Mesenchymal stem cell (in vitro differentiated cells and primary cell): ENCODE results near the gene CH25H.

Experiments used
- DNase-seq: peaks from one replicate; pipeline ENCODE4 v3.0.0-alpha.2; 2013
- H2AFZ ChIP-seq: one replicate; pipeline ENCODE4 v1.6.1; 2013; ENCODE audit warnings: low read depth, mild to moderate bottlenecking, control low read depth, inconsistent platforms, low read length, moderate library complexity
- H2AK5ac ChIP-seq: 2 replicates; pipeline ENCODE4 v1.6.1; 2013; ENCODE audit warnings: low read length, moderate library complexity, mild to moderate bottlenecking, inconsistent platforms; ENCODE audit not compliant: severe bottlenecking
- H2BK120ac ChIP-seq: one replicate; pipeline ENCODE4 v1.6.1; 2013; ENCODE audit warnings: low read depth, mild to moderate bottlenecking, inconsistent platforms, low read length, moderate library complexity
- H2BK12ac ChIP-seq, 2 experiments: one replicate each; pipeline ENCODE4 v1.6.1; 2013; ENCODE audit warnings: inconsistent platforms in 2 of 2, low read length in 2 of 2, mild to moderate bottlenecking in 2 of 2, moderate library complexity in 2 of 2, control low read depth in 1 of 2
- H2BK15ac ChIP-seq: one replicate; pipeline ENCODE4 v1.6.1; 2013; ENCODE audit warnings: mild to moderate bottlenecking, low read depth, inconsistent platforms; ENCODE audit not compliant: poor library complexity, severe bottlenecking
- H2BK5ac ChIP-seq: 2 replicates; pipeline ENCODE4 v1.6.1; 2013; ENCODE audit warnings: low read depth, mild to moderate bottlenecking, low read length, control low read depth, inconsistent platforms; ENCODE audit not compliant: poor library complexity, severe bottlenecking
- H3K14ac ChIP-seq, 2 experiments: one replicate each; pipeline ENCODE4 v1.6.1; 2013; ENCODE audit warnings: inconsistent platforms in 2 of 2, low read length in 2 of 2, control low read depth in 1 of 2, mild to moderate bottlenecking in 1 of 2, moderate library complexity in 1 of 2
- H3K18ac ChIP-seq, 2 experiments: one replicate each; pipeline ENCODE4 v1.6.1; 2013; ENCODE audit warnings: inconsistent platforms in 2 of 2, low read length in 2 of 2, control low read depth in 1 of 2, low read depth in 1 of 2, mild to moderate bottlenecking in 1 of 2
- H3K23ac ChIP-seq, 2 experiments: one replicate each; pipeline ENCODE4 v1.6.1; 2013; ENCODE audit warnings: inconsistent platforms in 2 of 2, low read length in 2 of 2, mild to moderate bottlenecking in 2 of 2, moderate library complexity in 2 of 2, control low read depth in 1 of 2
- H3K27ac ChIP-seq: 2 replicates; pipeline ENCODE4 v1.5.1; 2013; ENCODE audit warnings: mild to moderate bottlenecking, moderate library complexity, low read length, control low read depth, inconsistent platforms; ENCODE audit not compliant: poor library complexity, severe bottlenecking
- H3K27me3 ChIP-seq, 2 experiments: 2 replicates each; pipeline versions ENCODE4 v1.6.1 to v1.7.0; 2013; ENCODE audit warnings: low read length in 2 of 2, mild to moderate bottlenecking in 2 of 2, moderate library complexity in 2 of 2, control low read depth in 1 of 2, inconsistent platforms in 1 of 2; ENCODE audit not compliant: control insufficient read depth in 1 of 2, insufficient read depth in 1 of 2
- H3K36me3 ChIP-seq, 2 experiments: 2 replicates each; pipeline versions ENCODE4 v1.6.1 to v1.7.0; 2013; ENCODE audit warnings: low read length in 2 of 2, control low read depth in 1 of 2, inconsistent platforms in 1 of 2, low read depth in 1 of 2, mild to moderate bottlenecking in 1 of 2; ENCODE audit not compliant: insufficient read depth in 2 of 2, control insufficient read depth in 1 of 2
- H3K4ac ChIP-seq, 2 experiments: one replicate each; pipeline ENCODE4 v1.6.1; 2013; ENCODE audit warnings: inconsistent platforms in 2 of 2, low read length in 2 of 2, mild to moderate bottlenecking in 2 of 2, moderate library complexity in 2 of 2, control low read depth in 1 of 2, low read depth in 1 of 2
- H3K4me1 ChIP-seq: 2 replicates; pipeline ENCODE4 v1.6.1; 2013; ENCODE audit warnings: low read depth, low read length, control low read depth; ENCODE audit not compliant: control insufficient read depth, insufficient read depth
- H3K4me2 ChIP-seq: 2 replicates; pipeline ENCODE4 v1.6.1; 2013; ENCODE audit warnings: low read length, mild to moderate bottlenecking, inconsistent platforms; ENCODE audit not compliant: poor library complexity, severe bottlenecking
- H3K4me3 ChIP-seq, 2 experiments: 2 replicates each; pipeline versions ENCODE4 v1.5.1 to v1.7.0; 2013; ENCODE audit warnings: low read length in 2 of 2, mild to moderate bottlenecking in 2 of 2, control low read depth in 1 of 2, low read depth in 1 of 2; ENCODE audit not compliant: insufficient read depth in 1 of 2
- H3K79me1 ChIP-seq: replicated peaks from 2 replicates; pipeline ENCODE4 v1.6.1; 2013; ENCODE audit warnings: mild to moderate bottlenecking, control low read depth, low read length, inconsistent platforms; ENCODE audit not compliant: poor library complexity, severe bottlenecking
- H3K9ac ChIP-seq: 2 replicates; pipeline ENCODE4 v1.7.0; 2013; ENCODE audit warnings: mild to moderate bottlenecking, low read length, moderate library complexity
- H3K9me3 ChIP-seq: 2 replicates; pipeline ENCODE4 v1.7.0; 2013; ENCODE audit warnings: mild to moderate bottlenecking, low read length; ENCODE audit not compliant: control insufficient read depth
- H4K8ac ChIP-seq: one replicate; pipeline ENCODE4 v1.6.1; 2013; ENCODE audit warnings: inconsistent platforms, mild to moderate bottlenecking, low read length, moderate library complexity
- H4K91ac ChIP-seq: one replicate; pipeline ENCODE4 v1.6.1; 2013; ENCODE audit warnings: mild to moderate bottlenecking, low read length, inconsistent platforms
- WGBS: methylation state at CpG from one replicate; pipeline ENCODE4 v1.1.7; 2013; ENCODE audit warnings: mixed read lengths; 5-methylcytosine and 5-hydroxymethylcytosine counted together

Gene CH25H

DNA sequence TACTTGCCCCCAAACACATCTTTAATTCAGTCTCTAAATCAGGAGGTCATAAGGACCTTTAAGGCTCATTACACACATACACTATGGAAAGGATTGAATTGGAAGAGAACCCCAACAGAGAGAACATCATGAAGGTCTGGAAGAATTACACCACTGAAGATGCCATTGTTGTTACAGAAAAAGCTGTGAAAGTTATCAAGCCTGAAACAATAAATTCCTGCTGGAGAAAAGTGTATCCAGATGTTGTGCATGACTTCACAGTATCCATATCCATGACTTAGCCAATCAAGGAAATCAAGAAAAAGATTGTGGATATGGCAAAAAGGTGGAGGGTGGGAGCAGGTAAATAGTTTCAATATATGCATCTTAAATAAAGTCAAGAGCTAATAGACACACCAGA is 30.7 kb upstream of the CH25H start:
- Histone ChIP-seq H2AFZ (no peak overlapping the region), H3K9ac (no peak overlapping the region), H3K4me2 (no peak overlapping the region), H2BK5ac (no peak overlapping the region), H3K79me1 (peaks cover 4% of the 10 kb centered on the region), H3K36me3 (peaks cover 10 to 47% of the 10 kb centered on the region in 2 experiments), H2BK120ac (no peak overlapping the region), H2BK15ac (no peak overlapping the region), H2AK5ac (no peak overlapping the region), H4K8ac (no peak overlapping the region), H3K4me3 (no peak overlapping the region), H3K4me1 (no peaks in the 10 kb centered on the region), H3K18ac (no peak overlapping the region), H3K27me3 (no peaks in the 10 kb centered on the region), H3K9me3 (no peaks in the 10 kb centered on the region), H2BK12ac (no peak overlapping the region), H3K14ac (no peak overlapping the region), H3K27ac (no peak overlapping the region), H4K91ac (no peak overlapping the region), H3K23ac (no peak overlapping the region), H3K4ac (no peak overlapping the region)
- DNase-seq: no peak

DNA sequence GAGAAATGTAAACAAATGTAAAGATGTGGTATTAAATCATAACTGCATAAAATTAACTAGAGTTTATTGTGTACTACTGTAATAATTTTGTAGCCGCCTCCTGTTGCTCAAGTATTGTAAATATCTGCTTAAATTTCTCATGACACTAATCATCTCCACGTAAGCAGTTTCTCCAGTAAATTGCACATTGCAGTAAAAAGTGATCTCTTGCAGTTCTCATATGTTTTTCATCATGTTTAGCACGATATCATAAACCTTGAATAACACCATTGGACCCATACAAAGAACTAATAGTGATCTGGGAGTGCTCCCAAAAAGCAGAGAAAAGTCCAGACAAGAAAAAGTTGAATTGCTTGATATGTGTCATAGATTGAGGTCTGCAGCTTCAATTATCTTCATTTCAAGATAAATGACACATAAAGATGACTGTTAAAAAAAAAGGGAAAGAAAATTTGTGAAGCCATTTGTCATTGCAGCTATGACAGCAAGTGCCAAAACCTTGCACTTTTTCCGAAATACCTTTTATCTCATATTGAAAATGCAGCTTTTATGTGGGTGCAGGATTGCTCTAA is 29.2 kb upstream of the CH25H start:
- Histone ChIP-seq H3K27ac (no peak overlapping the region), H2AFZ (no peak overlapping the region), H2BK120ac (no peak overlapping the region), H4K91ac (no peak overlapping the region), H3K36me3 (peaks cover 10 to 56% of the 10 kb centered on the region in 2 experiments), H3K4me2 (no peak overlapping the region), H2BK15ac (no peak overlapping the region), H3K23ac (no peak overlapping the region), H4K8ac (no peak overlapping the region), H3K27me3 (no peaks in the 10 kb centered on the region), H3K4me1 (no peaks in the 10 kb centered on the region), H2BK5ac (no peak overlapping the region), H2AK5ac (no peak overlapping the region), H3K4me3 (no peak overlapping the region), H3K14ac (no peak overlapping the region), H3K9me3 (no peaks in the 10 kb centered on the region), H3K79me1 (peaks cover 4% of the 10 kb centered on the region), H2BK12ac (no peak overlapping the region), H3K4ac (no peak overlapping the region), H3K18ac (no peak overlapping the region), H3K9ac (peak overlapping the region; percentile 80)
- no peak for DNase-seq
- WGBS: 88% methylated on average over 3 of the region's 4 CpGs

DNA sequence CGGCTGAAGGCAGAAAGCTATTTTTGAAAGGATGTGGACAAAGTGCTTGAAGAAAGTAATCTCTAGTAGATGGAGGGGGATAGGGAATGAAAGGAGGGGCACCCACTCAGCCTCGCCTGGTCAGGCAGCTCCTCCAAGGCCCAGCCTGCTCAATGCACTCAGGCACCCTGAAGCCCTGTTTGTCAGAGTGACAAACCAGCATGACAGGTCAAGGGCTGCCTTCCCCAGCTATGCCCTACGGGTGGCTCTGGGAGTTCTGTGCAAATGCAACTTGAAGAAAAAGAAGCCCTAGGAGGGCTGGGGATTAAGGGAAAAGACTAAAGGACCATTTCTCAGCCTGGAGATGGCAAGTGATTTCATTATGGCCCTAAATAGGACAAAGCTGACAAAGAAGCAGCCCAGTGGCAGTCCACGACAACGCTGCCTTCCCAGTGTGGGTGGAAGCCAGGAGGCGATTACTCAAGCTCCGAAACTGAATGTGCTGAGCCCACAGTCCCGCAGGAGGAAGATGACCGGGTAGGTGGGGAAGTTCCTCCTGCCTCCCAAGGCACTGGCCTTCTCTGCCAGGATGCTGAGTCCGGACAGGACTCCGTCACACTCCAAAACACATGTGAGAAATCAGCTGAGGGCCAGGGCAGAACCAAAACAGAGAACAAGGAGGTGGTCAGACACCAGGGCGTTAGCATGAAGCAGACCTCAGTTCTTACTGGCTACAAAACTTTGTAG is 28.1 kb upstream of the CH25H start:
- no peak overlapping the region for H3K4me2 ChIP-seq
- peak overlapping the region in 1 of 2 experiments; percentile 5 for H3K4me3 ChIP-seq
- H3K9me3 ChIP-seq: no peaks in the 10 kb centered on the region
- H2AFZ ChIP-seq: no peak overlapping the region
- no peaks in the 10 kb centered on the region for H3K4me1 ChIP-seq
- no peak overlapping the region for H3K27ac ChIP-seq
- H3K36me3 ChIP-seq: peaks cover 10 to 61% of the 10 kb centered on the region in 2 experiments
- no peaks in the 10 kb centered on the region for H3K27me3 ChIP-seq
- H3K9ac ChIP-seq: peak overlapping the region; percentile 80
- peaks cover 4% of the 10 kb centered on the region for H3K79me1 ChIP-seq
- WGBS: 94% methylated on average over 12 of the region's 12 CpGs
- H2BK5ac ChIP-seq: no peak overlapping the region
- no peak overlapping the region for H3K23ac ChIP-seq
- H2BK15ac ChIP-seq: no peak overlapping the region
- DNase-seq: no peak
- H2AK5ac ChIP-seq: no peak overlapping the region
- no peak overlapping the region for H3K4ac ChIP-seq
- no peak overlapping the region for H4K91ac ChIP-seq
- no peak overlapping the region for H2BK120ac ChIP-seq
- H3K18ac ChIP-seq: no peak overlapping the region
- H4K8ac ChIP-seq: no peak overlapping the region
- H2BK12ac ChIP-seq: no peak overlapping the region
- H3K14ac ChIP-seq: no peak overlapping the region

DNA sequence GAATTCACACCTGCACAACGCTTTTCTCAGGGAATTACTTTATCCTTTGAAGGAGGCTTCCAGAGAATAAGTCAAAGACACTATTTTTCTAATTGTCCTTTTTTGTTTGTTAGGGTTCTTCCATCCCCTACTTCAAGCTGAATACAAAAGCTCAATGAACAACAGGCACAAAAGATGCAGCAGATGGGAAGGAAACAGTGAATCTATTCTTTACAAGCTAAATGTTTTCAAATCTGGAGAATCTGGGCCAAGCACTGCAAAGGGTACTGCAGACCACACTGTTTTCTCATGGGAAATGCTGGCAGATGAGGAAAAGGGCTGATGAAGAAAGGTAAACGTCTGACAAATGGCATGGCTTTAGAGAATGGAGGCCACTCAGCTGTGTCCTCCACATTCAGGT is 25.9 kb upstream of the CH25H start:
- H3K27ac ChIP-seq: no peak overlapping the region
- H4K91ac ChIP-seq: no peak overlapping the region
- no peak for DNase-seq
- no peaks in the 10 kb centered on the region for H3K27me3 ChIP-seq
- peaks cover 3 to 56% of the 10 kb centered on the region in 2 experiments for H3K36me3 ChIP-seq
- H2BK12ac ChIP-seq: no peak overlapping the region
- H3K9ac ChIP-seq: no peak overlapping the region
- H3K4me3 ChIP-seq: no peak overlapping the region
- H3K4ac ChIP-seq: no peak overlapping the region
- no peaks in the 10 kb centered on the region for H3K9me3 ChIP-seq
- H4K8ac ChIP-seq: no peak overlapping the region
- no peak overlapping the region for H3K14ac ChIP-seq
- WGBS: 93% methylated on average over 1 of the region's 2 CpGs
- H3K4me1 ChIP-seq: no peaks in the 10 kb centered on the region
- no peak overlapping the region for H2AFZ ChIP-seq
- no peak overlapping the region for H2AK5ac ChIP-seq
- no peak overlapping the region for H3K18ac ChIP-seq
- no peak overlapping the region for H3K23ac ChIP-seq
- no peak overlapping the region for H2BK120ac ChIP-seq
- H2BK5ac ChIP-seq: no peak overlapping the region
- H2BK15ac ChIP-seq: no peak overlapping the region
- no peak overlapping the region for H3K4me2 ChIP-seq
- no peaks in the 10 kb centered on the region for H3K79me1 ChIP-seq
